ENCODE data around the gene MACF1. TPM values are rescaled to one million over a fixed set of nuclear protein-coding genes. Genes with fewer than 3 reads are reported as not detected.

MACF1 gene
- total RNA-seq, 2 donors from 2014 or later, result 510 to 525 TPM

- Mint-ChIP-seq H3K27me3 (no peaks in the 10 kb centered on the region), H3K36me3 (ENCODE audit: low read depth) (no peaks in the 10 kb centered on the region), H3K4me1 (peaks cover 25% of the 10 kb centered on the region), H3K4me3 (no peak overlapping the region), H3K27ac (no peak overlapping the region)
- DNase-seq, result no peak
- no peak for ATAC-seq
- H3K9me3 ChIP-seq (ENCODE audit: control insufficient read depth, low read length, poor library complexity, severe bottlenecking), result no peaks in the 10 kb centered on the region
These were observed 208.4 kb downstream of the MACF1 start for GRCh38 chr1:39412892-39413291.

GRCh38 chr1:39413902-39414528, 209.5 kb downstream of the MACF1 start:
- Mint-ChIP-seq H3K27ac (peak overlapping the region; percentile 39), H3K36me3 (ENCODE audit: low read depth) (peaks cover 4% of the 10 kb centered on the region), H3K4me3 (peak overlapping the region; percentile 21), H3K4me1 (peaks cover 26% of the 10 kb centered on the region), H3K27me3 (no peaks in the 10 kb centered on the region)
- DNase-seq, result no peak
- no peaks in the 10 kb centered on the region for H3K9me3 ChIP-seq (ENCODE audit: control insufficient read depth, low read length, poor library complexity, severe bottlenecking)
- no peak for ATAC-seq

GRCh38 chr1:39415553-39415952, 211.1 kb downstream of the MACF1 start:
- H3K4me1 Mint-ChIP-seq, result peaks cover 21% of the 10 kb centered on the region
- no peak overlapping the region for H3K27ac Mint-ChIP-seq

GRCh38 chr1:39416609-39417008, 212.1 kb downstream of the MACF1 start:
- DNase-seq (no peak), ATAC-seq (no peak)
- Mint-ChIP-seq H3K27me3 (no peaks in the 10 kb centered on the region), H3K4me1 (peaks cover 15% of the 10 kb centered on the region), H3K4me3 (no peak overlapping the region), H3K27ac (no peak overlapping the region), H3K36me3 (ENCODE audit: low read depth) (peaks cover 4% of the 10 kb centered on the region)
- no peaks in the 10 kb centered on the region for H3K9me3 ChIP-seq (ENCODE audit: control insufficient read depth, low read length, poor library complexity, severe bottlenecking)

More at GRCh38 chr1:39415553-39415952, 211.1 kb downstream of the MACF1 start:
- no peak overlapping the region for H3K4me3 Mint-ChIP-seq
- H3K9me3 ChIP-seq (ENCODE audit: control insufficient read depth, low read length, poor library complexity, severe bottlenecking), result no peaks in the 10 kb centered on the region
- no peaks in the 10 kb centered on the region for H3K27me3 Mint-ChIP-seq
- ATAC-seq, result no peak
- DNase-seq, result no peak
- H3K36me3 Mint-ChIP-seq (ENCODE audit: low read depth), result peaks cover 4% of the 10 kb centered on the region

- peak overlapping the region; percentile 41 for H3K27ac Mint-ChIP-seq
- H3K36me3 Mint-ChIP-seq (ENCODE audit: low read depth), result peaks cover 9% of the 10 kb centered on the region
- no peak overlapping the region for H3K4me3 Mint-ChIP-seq
- DNase-seq (no peak), ATAC-seq (no peak)
- peaks cover 18% of the 10 kb centered on the region for H3K4me1 Mint-ChIP-seq
- no peaks in the 10 kb centered on the region for H3K27me3 Mint-ChIP-seq
- no peaks in the 10 kb centered on the region for H3K9me3 ChIP-seq (ENCODE audit: control insufficient read depth, low read length, poor library complexity, severe bottlenecking)
These were observed 213.7 kb downstream of the MACF1 start for GRCh38 chr1:39418236-39418635.

GRCh38 chr1:39420493-39420892, 216.0 kb downstream of the MACF1 start:
- ATAC-seq (no peak), DNase-seq (no peak)
- H3K27ac Mint-ChIP-seq, result peak overlapping the region; percentile 41
- no peak overlapping the region for H3K4me3 Mint-ChIP-seq
- peaks cover 22% of the 10 kb centered on the region for H3K4me1 Mint-ChIP-seq
- H3K9me3 ChIP-seq (ENCODE audit: control insufficient read depth, low read length, poor library complexity, severe bottlenecking), result no peaks in the 10 kb centered on the region
- peaks cover 13% of the 10 kb centered on the region for H3K36me3 Mint-ChIP-seq (ENCODE audit: low read depth)
- no peaks in the 10 kb centered on the region for H3K27me3 Mint-ChIP-seq

- DNase-seq (no peak), ATAC-seq (peak; percentile 42)
- Mint-ChIP-seq H3K27ac (peak overlapping the region; percentile 49), H3K4me1 (peaks cover 25% of the 10 kb centered on the region), H3K27me3 (no peaks in the 10 kb centered on the region), H3K4me3 (no peak overlapping the region), H3K36me3 (ENCODE audit: low read depth) (peaks cover 15% of the 10 kb centered on the region)
- no peaks in the 10 kb centered on the region for H3K9me3 ChIP-seq (ENCODE audit: control insufficient read depth, low read length, poor library complexity, severe bottlenecking)
These were observed 218.1 kb downstream of the MACF1 start for GRCh38 chr1:39422614-39423013.

GRCh38 chr1:39425151-39425550, 220.7 kb downstream of the MACF1 start:
- Mint-ChIP-seq H3K36me3 (ENCODE audit: low read depth) (peaks cover 13% of the 10 kb centered on the region), H3K4me3 (no peak overlapping the region), H3K27ac (peak overlapping the region; percentile 84), H3K4me1 (peaks cover 21% of the 10 kb centered on the region), H3K27me3 (no peaks in the 10 kb centered on the region)
- DNase-seq, result no peak
- ATAC-seq, result no peak
- H3K9me3 ChIP-seq (ENCODE audit: control insufficient read depth, low read length, poor library complexity, severe bottlenecking), result no peaks in the 10 kb centered on the region

- ATAC-seq, result no peak
These were observed 221.1 kb downstream of the MACF1 start for GRCh38 chr1:39425634-39426033.

GRCh38 chr1:39426346-39426745, 221.9 kb downstream of the MACF1 start:
- H3K4me1 Mint-ChIP-seq, result peaks cover 22% of the 10 kb centered on the region

More at GRCh38 chr1:39425634-39426033, 221.1 kb downstream of the MACF1 start:
- peak overlapping the region; percentile 84 for H3K27ac Mint-ChIP-seq
- no peaks in the 10 kb centered on the region for H3K27me3 Mint-ChIP-seq
- H3K4me1 Mint-ChIP-seq, result peaks cover 21% of the 10 kb centered on the region
- DNase-seq, result no peak
- H3K4me3 Mint-ChIP-seq, result no peak overlapping the region
- peaks cover 15% of the 10 kb centered on the region for H3K36me3 Mint-ChIP-seq (ENCODE audit: low read depth)
- H3K9me3 ChIP-seq (ENCODE audit: control insufficient read depth, low read length, poor library complexity, severe bottlenecking), result no peaks in the 10 kb centered on the region

GRCh38 chr1:39427374-39427773, 222.9 kb downstream of the MACF1 start:
- no peak overlapping the region for H3K4me3 Mint-ChIP-seq
- H3K27ac Mint-ChIP-seq, result peak overlapping the region; percentile 43
- no peaks in the 10 kb centered on the region for H3K27me3 Mint-ChIP-seq
- ATAC-seq, result no peak
- H3K36me3 Mint-ChIP-seq (ENCODE audit: low read depth), result peaks cover 13% of the 10 kb centered on the region
- no peaks in the 10 kb centered on the region for H3K9me3 ChIP-seq (ENCODE audit: control insufficient read depth, low read length, poor library complexity, severe bottlenecking)
- H3K4me1 Mint-ChIP-seq, result peaks cover 22% of the 10 kb centered on the region
- no peak for DNase-seq

More at GRCh38 chr1:39426346-39426745, 221.9 kb downstream of the MACF1 start:
- ATAC-seq (no peak), DNase-seq (no peak)
- H3K36me3 Mint-ChIP-seq (ENCODE audit: low read depth), result peaks cover 15% of the 10 kb centered on the region
- no peaks in the 10 kb centered on the region for H3K9me3 ChIP-seq (ENCODE audit: control insufficient read depth, low read length, poor library complexity, severe bottlenecking)
- peak overlapping the region; percentile 43 for H3K27ac Mint-ChIP-seq
- H3K27me3 Mint-ChIP-seq, result no peaks in the 10 kb centered on the region
- no peak overlapping the region for H3K4me3 Mint-ChIP-seq

- H3K27me3 Mint-ChIP-seq, result no peaks in the 10 kb centered on the region
- ATAC-seq (no peak), DNase-seq (no peak)
- H3K9me3 ChIP-seq (ENCODE audit: control insufficient read depth, low read length, poor library complexity, severe bottlenecking), result no peaks in the 10 kb centered on the region
- H3K4me3 Mint-ChIP-seq, result no peak overlapping the region
- peaks cover 21% of the 10 kb centered on the region for H3K4me1 Mint-ChIP-seq
- H3K27ac Mint-ChIP-seq, result peak overlapping the region; percentile 70
- peaks cover 10% of the 10 kb centered on the region for H3K36me3 Mint-ChIP-seq (ENCODE audit: low read depth)
These were observed 223.4 kb downstream of the MACF1 start for GRCh38 chr1:39427912-39428311.

GRCh38 chr1:39431927-39432326, 227.4 kb downstream of the MACF1 start:
- no peaks in the 10 kb centered on the region for H3K9me3 ChIP-seq (ENCODE audit: control insufficient read depth, low read length, poor library complexity, severe bottlenecking)
- H3K4me3 Mint-ChIP-seq, result no peak overlapping the region
- H3K27ac Mint-ChIP-seq, result peak overlapping the region; percentile 34
- no peak for ATAC-seq
- DNase-seq, result no peak
- peaks cover 5% of the 10 kb centered on the region for H3K4me1 Mint-ChIP-seq
- H3K36me3 Mint-ChIP-seq (ENCODE audit: low read depth), result peaks cover 13% of the 10 kb centered on the region
- no peaks in the 10 kb centered on the region for H3K27me3 Mint-ChIP-seq

GRCh38 chr1:39434797-39435395, 230.4 kb downstream of the MACF1 start:
- no peak overlapping the region for H3K4me3 Mint-ChIP-seq
- H3K27ac Mint-ChIP-seq, result peak overlapping the region; percentile 61
- H3K27me3 Mint-ChIP-seq, result no peaks in the 10 kb centered on the region
- ATAC-seq (no peak), DNase-seq (no peak)
- peaks cover 3% of the 10 kb centered on the region for H3K4me1 Mint-ChIP-seq
- H3K36me3 Mint-ChIP-seq (ENCODE audit: low read depth), result peaks cover 13% of the 10 kb centered on the region
- no peaks in the 10 kb centered on the region for H3K9me3 ChIP-seq (ENCODE audit: control insufficient read depth, low read length, poor library complexity, severe bottlenecking)

Measured in T-helper 17 cell (primary cell).